ENCODE data around the gene KCNQ1.

The KCNQ1 gene

GRCh38 chr11:2411446-2412305 lies 33.1 kb upstream of the KCNQ1 start:
- DNase-seq: no peak

DNA sequence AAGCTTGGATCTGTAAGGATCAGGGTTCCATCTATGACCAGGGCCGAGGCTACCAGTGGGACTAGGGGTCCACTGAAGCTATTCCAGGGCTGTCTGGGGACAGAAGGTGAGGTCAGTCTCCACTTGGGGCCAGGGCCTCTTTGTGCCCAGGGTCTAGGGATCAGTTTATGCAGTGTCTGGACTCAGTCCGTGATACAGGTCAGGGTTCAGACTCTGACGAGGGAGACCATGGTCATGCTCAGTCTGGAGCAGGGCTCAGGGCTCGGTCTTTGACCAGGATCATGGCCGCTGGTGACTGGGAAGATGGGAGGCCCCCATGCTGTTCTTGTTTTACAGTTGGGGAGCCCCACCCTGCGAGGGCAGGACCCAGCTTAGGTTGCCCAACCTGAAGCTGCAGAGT lies 32.5 kb upstream of the KCNQ1 start:
- DNase-seq: no peak

GRCh38 chr11:2413742-2414579 lies 30.8 kb upstream of the KCNQ1 start:
- DNase-seq: no peak

- DNase-seq: no peak
Observed at GRCh38 chr11:2414616-2415015, 30.2 kb upstream of the KCNQ1 start.

DNA sequence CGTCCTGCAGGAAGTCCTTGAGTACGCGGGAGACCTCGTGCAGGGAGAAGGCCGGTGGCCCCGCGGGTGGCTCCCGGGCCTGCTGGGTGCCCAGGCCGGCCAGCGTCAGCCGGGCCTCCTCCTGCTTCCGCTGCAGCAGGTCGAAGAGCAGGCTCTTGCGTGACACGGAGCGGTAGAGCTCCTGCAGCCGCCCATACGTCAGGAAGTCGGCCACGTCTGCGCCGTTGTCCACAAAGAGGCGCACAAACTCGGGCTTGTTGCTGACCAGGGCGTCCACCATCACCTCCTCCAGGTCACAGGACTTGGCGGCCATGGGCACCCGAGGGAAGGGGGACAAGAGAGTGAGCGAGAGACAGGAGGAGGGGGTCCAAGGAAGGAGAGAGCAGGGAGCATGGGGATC lies 29.6 kb upstream of the KCNQ1 start:
- DNase-seq: peak; percentile 31

- no peak for DNase-seq
Observed at GRCh38 chr11:2415601-2416380, 29.0 kb upstream of the KCNQ1 start.

DNA sequence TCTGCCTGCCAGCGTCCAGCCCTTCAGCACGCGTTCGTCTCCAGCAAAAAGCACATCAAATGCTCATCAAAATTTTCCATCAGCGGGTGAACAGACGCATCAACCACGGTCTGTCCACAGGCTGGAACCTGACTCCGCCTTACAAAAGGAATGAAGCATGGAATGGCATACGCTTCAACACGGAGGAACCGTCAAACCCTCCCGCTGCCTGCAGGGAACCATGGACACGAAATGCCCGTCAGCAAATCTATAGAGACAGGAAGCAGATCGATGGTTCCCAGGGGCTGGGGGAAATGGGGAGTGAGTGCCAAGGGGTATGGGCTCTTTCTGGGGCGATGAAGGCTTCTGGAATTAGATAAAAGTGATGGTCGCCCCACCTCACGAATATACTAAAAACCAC lies 28.0 kb upstream of the KCNQ1 start:
- DNase-seq: peak; percentile 21

GRCh38 chr11:2417856-2418692 lies 26.7 kb upstream of the KCNQ1 start:
- no peak for DNase-seq

GRCh38 chr11:2418693-2419360 lies 26.0 kb upstream of the KCNQ1 start:
- no peak for DNase-seq

- DNase-seq: peak; percentile 71
Observed at GRCh38 chr11:2419638-2420501, 24.9 kb upstream of the KCNQ1 start.

DNA sequence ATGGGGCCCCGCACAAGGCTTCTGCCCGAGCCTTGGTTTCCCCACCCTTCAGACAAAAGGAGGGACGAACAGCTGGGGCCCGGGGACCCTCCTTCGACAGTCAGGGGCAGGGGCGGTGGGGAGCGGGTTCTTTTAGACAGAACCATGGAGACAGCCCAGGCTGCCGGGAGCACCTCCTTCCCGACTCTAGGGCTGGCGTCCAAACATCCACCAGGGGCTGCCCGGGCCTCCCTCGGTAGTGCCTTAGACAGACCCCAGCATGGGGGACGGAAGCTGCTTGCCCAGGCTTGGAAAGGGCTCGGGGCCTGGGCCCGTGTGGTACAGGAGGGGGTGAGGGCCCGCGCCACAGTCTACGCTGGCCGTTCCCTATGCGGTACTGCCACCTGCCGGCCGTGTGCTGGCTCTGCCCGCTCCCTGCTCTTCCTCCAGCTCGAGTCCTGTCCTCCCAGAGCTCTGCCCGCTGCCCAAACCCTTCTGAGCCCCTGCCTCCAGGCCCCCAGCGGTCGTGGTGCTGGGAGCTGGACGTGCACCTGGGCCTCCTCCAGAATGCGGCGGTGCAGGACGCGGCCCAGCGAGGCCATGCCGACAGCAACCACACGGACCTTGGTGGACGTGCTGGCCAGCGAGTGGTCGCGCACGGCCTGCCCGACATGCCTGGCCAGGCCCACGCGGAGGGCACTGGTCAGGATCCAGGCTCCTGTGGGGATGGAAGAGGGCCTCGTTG lies 24.1 kb upstream of the KCNQ1 start:
- DNase-seq: peak; percentile 77

GRCh38 chr11:2421226-2421994 lies 23.4 kb upstream of the KCNQ1 start:
- no peak for DNase-seq

DNA sequence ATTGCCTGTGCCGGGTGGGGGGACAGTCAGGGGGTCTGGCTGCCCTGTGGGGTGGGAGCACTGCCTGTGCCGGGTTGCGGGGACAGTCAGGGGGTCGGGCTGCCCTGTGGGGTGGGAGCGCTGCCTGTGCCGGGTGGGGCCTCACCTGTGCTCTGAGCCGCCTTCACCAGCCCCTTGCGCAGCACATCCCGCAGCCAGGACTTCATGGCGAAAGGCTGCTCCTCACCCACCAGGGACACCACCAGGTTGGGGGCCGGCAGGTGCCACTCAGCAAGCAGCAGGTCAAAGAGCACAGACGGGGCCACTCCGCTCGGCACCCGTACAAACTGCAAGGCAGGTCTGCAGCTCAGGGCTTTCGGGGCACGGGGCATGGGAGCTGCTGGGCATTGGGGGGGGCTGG lies 22.8 kb upstream of the KCNQ1 start:
- no peak for DNase-seq

- DNase-seq: no peak
Observed at GRCh38 chr11:2422461-2423156, 22.2 kb upstream of the KCNQ1 start.

DNA sequence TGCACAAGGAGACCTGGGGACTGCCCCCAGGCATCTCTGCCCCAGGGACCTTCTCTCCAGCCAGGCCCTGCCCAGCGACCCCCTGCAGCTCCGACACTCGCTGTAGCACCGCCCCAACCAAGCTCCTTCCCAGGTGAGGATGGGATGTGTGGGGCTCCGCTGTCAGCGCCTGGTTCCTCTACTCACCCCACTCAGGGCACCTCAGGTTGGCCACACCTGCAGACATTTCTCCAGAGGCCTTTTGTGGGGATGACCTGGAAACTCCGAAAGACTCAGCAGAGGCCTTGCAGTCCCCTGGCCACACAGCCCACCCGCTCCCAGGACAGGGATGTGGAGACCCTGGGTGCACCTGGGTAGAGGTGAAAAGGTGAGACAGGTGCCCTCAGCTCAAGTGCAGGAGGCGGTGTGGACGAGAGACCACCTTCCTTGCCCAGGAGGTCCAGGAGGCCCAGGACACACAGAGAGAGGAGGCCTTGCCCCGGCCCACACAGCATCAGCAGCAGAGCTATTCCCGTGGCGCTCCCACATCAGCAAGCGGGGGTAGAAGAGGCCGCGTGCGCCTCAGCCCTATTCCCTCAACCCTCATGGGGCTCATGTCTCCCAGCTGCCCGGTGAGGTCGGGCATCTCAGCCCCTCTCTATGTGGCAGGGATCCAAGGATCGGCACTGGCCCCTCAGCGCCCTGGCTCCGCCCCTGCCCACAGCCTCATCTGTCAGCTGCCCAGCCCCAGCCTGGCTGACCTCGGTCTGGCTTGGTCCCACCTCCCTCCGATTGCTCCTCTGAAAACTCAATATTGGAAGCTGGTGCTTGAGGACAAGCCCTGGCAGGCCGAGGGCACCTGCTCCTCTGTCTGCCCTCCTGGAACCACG lies 21.4 kb upstream of the KCNQ1 start:
- DNase-seq: no peak

- DNase-seq: no peak
Observed at GRCh38 chr11:2424811-2425495, 19.9 kb upstream of the KCNQ1 start.

DNA sequence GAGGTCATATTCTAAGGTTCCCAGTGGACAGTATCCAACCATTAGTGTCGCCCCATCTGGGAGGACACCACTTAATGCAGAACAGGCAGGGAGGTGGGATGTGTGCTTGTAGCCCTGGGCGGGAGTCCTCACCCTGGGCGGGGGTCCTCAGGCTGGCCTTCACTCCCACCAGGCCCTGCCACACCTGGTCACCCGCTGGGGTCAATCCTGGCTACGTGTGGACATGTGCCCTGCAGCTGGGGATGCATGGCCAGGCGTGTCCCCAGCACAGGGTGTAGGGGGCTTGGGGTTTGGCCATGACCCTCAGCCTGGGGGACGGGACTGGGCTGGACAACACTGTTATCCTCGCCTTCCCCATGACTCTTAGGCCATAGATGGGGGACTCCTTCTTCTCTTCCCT lies 19.3 kb upstream of the KCNQ1 start:
- DNase-seq: no peak
